Kidney (tissue), 14 donors: ENCODE data around the gene PGLYRP1. TPM values are rescaled to one million over a fixed set of nuclear protein-coding genes. Genes with fewer than 3 reads are reported as not detected.

ENCODE experiments used
- DNase-seq, 5 donors: peaks; one replicate each; pipeline ENCODE4 v3.0.0-alpha.2; 2013 to 2020
- FAIRE-seq: peaks from 2 replicates; lab custom pipeline; 2012; peaks lifted over from hg19 to GRCh38; lab: Jason Lieb, UNC
- H3K27ac ChIP-seq, 2 donors: one replicate each; pipeline ENCODE4 v1.7.0; 2013; ENCODE audit warnings: low read depth in 2 of 2, low read length in 2 of 2, inconsistent platforms in 1 of 2
- H3K27me3 ChIP-seq: one replicate; pipeline ENCODE4 v1.7.1; 2013; ENCODE audit warnings: low read length, inconsistent platforms; ENCODE audit not compliant: control insufficient read depth, insufficient read depth
- H3K36me3 ChIP-seq, 3 donors: one replicate each; pipeline versions ENCODE4 v1.7.0 to v1.7.1; 2013; ENCODE audit warnings: low read length in 3 of 3, control low read depth in 1 of 3, inconsistent platforms in 1 of 3; ENCODE audit not compliant: insufficient read depth in 3 of 3, control insufficient read depth in 2 of 3
- H3K4me1 ChIP-seq, 3 donors: one replicate each; pipeline versions ENCODE4 v1.7.0 to v1.7.1; 2013; ENCODE audit warnings: low read length in 3 of 3, inconsistent platforms in 1 of 3, low read depth in 1 of 3; ENCODE audit not compliant: control insufficient read depth in 2 of 3, insufficient read depth in 2 of 3
- H3K4me3 ChIP-seq, 3 donors: one replicate each; pipeline versions ENCODE4 v1.7.0 to v1.8.1; 2013; ENCODE audit warnings: low read length in 3 of 3, control low read depth in 1 of 3, inconsistent platforms in 1 of 3
- H3K9ac ChIP-seq, 3 donors: one replicate each; pipeline versions ENCODE4 v1.7.0 to v1.7.1; 2013; ENCODE audit warnings: low read length in 3 of 3, control low read depth in 1 of 3, inconsistent platforms in 1 of 3
- H3K9me3 ChIP-seq, 3 donors: one replicate each; pipeline versions ENCODE4 v1.7.0 to v1.7.1; 2013; ENCODE audit warnings: low read length in 3 of 3, control low read depth in 1 of 3, inconsistent platforms in 1 of 3; ENCODE audit not compliant: control insufficient read depth in 2 of 3, insufficient read depth in 1 of 3
- intact Hi-C: fragments of 100-400 bp; cut with DNase I; formaldehyde crosslinking; loops from one replicate; pipeline ENCODE4 v1.11.1; 2022
- polyA plus RNA-seq: library from polyadenylated mRNA; stranded (reverse); fragments of 350-450 nt; fragmentation: Illumina TruSeq; extraction: RNeasy Lipid Tissue Mini Kit (QIAGEN cat#74804); gene quantifications from one replicate; pipeline ENCODE4 v1.2.3, GENCODE V29; 2014; ENCODE audit warnings: low read depth, low replicate concordance; ENCODE audit not compliant: insufficient read depth
- total RNA-seq: library from RNA; stranded (reverse); fragmentation: NEBNext Ultra II Directional; extraction: Animal tissue kit (Norgen Biotek cat#: 25700); gene quantifications from one replicate; pipeline ENCODE4 v1.2.1, GENCODE V29; 2021
- TF ChIP-seq, protein P1 (sequence below): IDR thresholded peaks from 3 replicates; pipeline ENCODE4 v1.5.1; 2012; ENCODE audit warnings: mild to moderate bottlenecking, moderate library complexity, borderline replicate concordance; ENCODE audit not compliant: insufficient read depth; ENCODE audit errors: extremely low read depth
- donor health status: control.
- donor health status: control.
- donor health status: control.
- donor health status: control.
- donor health status: control.
- donor health status: DM: yes; HTN: yes; CAD: no.
- donor health status: Normal renal cell carcinoma (clear cell type).

Gene PGLYRP1
- total and polyA plus RNA-seq, 2 donors from 2014 or later: not detected

- no peaks in the 10 kb centered on the region for H3K9me3 ChIP-seq
- DNase-seq (no peak), FAIRE-seq (no peak)
- H3K4me1 ChIP-seq: peaks cover 0 to 3% (median 0%) of the 10 kb centered on the region in 3 donors
- H3K9ac ChIP-seq: no peak overlapping the region
- H3K4me3 ChIP-seq: no peak overlapping the region
- H3K27me3 ChIP-seq: no peaks in the 10 kb centered on the region
- TF ChIP-seq, protein P1, sequence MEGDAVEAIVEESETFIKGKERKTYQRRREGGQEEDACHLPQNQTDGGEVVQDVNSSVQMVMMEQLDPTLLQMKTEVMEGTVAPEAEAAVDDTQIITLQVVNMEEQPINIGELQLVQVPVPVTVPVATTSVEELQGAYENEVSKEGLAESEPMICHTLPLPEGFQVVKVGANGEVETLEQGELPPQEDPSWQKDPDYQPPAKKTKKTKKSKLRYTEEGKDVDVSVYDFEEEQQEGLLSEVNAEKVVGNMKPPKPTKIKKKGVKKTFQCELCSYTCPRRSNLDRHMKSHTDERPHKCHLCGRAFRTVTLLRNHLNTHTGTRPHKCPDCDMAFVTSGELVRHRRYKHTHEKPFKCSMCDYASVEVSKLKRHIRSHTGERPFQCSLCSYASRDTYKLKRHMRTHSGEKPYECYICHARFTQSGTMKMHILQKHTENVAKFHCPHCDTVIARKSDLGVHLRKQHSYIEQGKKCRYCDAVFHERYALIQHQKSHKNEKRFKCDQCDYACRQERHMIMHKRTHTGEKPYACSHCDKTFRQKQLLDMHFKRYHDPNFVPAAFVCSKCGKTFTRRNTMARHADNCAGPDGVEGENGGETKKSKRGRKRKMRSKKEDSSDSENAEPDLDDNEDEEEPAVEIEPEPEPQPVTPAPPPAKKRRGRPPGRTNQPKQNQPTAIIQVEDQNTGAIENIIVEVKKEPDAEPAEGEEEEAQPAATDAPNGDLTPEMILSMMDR: no peak
- H3K27ac ChIP-seq: no peak overlapping the region
- H3K36me3 ChIP-seq: peaks cover 0 to 3% (median 0%) of the 10 kb centered on the region in 3 donors
- intact Hi-C loops: no loop called here
Observed at GRCh38 chr19:46002678-46003275, 20.1 kb downstream of the PGLYRP1 start.

DNA sequence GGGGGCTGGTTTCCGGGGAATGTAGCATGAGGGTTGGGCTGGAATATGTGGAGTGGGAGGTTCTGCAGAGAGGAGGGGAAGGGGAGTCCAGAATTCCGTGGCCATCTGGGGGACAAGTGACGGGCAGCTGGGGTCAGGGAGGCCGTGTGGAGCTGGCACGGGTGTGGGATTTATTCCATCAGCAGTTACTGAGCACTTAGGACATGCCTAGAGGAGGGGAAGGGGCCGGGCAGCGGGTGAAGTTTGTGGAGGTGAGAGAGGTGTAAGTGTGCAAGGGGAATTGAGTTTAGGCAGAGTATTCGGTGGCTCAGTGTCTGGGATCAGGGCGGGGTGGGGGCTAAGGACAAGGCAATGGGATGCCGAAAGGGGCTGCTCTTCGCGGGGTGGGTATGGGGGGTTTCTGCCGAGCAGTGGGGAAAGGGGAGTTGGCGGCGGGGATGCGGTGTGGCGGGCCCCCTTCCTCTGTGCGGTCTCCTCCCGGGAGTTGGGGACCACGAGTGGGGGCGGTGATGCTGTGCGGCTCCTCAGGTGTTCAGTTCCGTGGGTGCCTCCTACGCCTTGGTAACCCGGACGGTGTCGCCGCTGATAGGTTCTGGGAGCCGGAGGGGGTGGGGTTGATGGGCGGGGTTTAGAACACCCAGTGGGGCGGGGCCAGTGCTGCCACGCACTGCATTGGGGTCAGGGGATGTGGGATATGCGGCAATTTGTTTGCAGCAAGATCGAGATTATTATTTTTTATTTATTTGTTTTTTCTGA lies 22.2 kb downstream of the PGLYRP1 start:
- no peak overlapping the region for H3K9ac ChIP-seq
- TF ChIP-seq, protein P1: no peak
- H3K27ac ChIP-seq: no peak overlapping the region
- no peak for FAIRE-seq
- peaks cover 0 to 3% (median 0%) of the 10 kb centered on the region in 3 donors for H3K36me3 ChIP-seq
- no peak overlapping the region for H3K4me3 ChIP-seq
- H3K4me1 ChIP-seq: peaks cover 0 to 8% (median 0%) of the 10 kb centered on the region in 3 donors
- intact Hi-C loops: no loop called here
- no peaks in the 10 kb centered on the region for H3K9me3 ChIP-seq
- DNase-seq: peak in 4 of 5 donors; percentile 27 to 80 (median 65)
- H3K27me3 ChIP-seq: no peaks in the 10 kb centered on the region

DNA sequence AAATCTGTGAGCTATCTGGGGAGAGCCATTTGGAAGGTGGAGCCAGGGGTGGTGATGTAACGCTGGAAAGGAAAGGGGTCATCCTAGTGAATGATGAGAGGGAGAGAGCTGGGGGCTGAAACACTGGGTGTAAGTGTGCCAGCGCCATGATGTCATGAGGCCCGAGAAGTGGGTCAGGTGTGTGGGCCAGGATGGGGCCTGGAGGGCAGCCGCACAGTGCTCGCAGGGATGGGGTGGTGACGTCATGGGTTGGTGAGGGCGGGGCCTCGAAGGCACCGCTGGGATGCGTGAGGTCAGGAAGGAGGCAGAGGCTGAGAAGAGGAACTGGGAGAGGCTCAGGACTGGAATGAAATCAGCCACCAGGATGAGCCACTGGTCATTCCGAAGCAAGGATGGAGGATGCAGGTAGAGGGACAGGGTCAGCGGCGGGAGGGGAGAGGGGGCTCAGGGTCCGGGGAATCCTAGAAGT lies 23.2 kb downstream of the PGLYRP1 start:
- Histone ChIP-seq H3K4me3 (no peak overlapping the region), H3K36me3 (peaks cover 0 to 3% (median 0%) of the 10 kb centered on the region in 3 donors), H3K9ac (no peak overlapping the region), H3K27ac (no peak overlapping the region), H3K27me3 (no peaks in the 10 kb centered on the region), H3K9me3 (no peaks in the 10 kb centered on the region), H3K4me1 (peaks cover 0 to 10% (median 0%) of the 10 kb centered on the region in 3 donors)
- no peak for FAIRE-seq
- DNase-seq: peak in 1 of 5 donors; percentile 65
- intact Hi-C loops: no loop called here
- TF ChIP-seq, protein P1: no peak
